ENCODE measurements around the gene NDUFV1. TPM values are rescaled to one million over a fixed set of nuclear protein-coding genes. Genes with fewer than 3 reads are reported as not detected.

NDUFV1 gene
- total and polyA plus RNA-seq, 9 of the 15 experiments (the other 6 are each of a cell fraction or from before 2014, with no cell fraction given) = 10.8 to 423 (median 209) TPM

GRCh38 chr11:67630228-67630942 lies 23.6 kb downstream of the NDUFV1 start (continued):
- TF ChIP-seq KDM5B (IDR thresholded peaks at IDR 0.05; ENCODE audit: insufficient replicate concordance, low read depth, low read length) (peak; percentile 64), E2F8 (IDR thresholded peaks at IDR 0.05; ENCODE audit: low read depth, partially characterized antibody) (peak; percentile 27), NCOA1 (IDR thresholded peaks at IDR 0.05; ENCODE audit: low read depth) (no peak; the same call in 1 of the 2 replicates), ATF4 (CRISPR knock-in tag; IDR thresholded peaks at IDR 0.05) (0 out of 2 replicates have a peak, but pooled peaks have one; percentile 32), ZBTB1 (CRISPR knock-in tag; IDR thresholded peaks at IDR 0.05; ENCODE audit: borderline replicate concordance, low read depth) (0 out of 2 replicates have a peak, but pooled peaks have one; percentile 21), CXXC5 (CRISPR knock-in tag; IDR thresholded peaks at IDR 0.05) (peak; percentile 84), RBBP5 (IDR thresholded peaks at IDR 0.05; ENCODE audit: borderline replicate concordance, insufficient read depth, low read length, poor library complexity, severe bottlenecking) (peak; percentile 57), ZC3H4 (CRISPR knock-in tag; IDR thresholded peaks at IDR 0.05; ENCODE audit: borderline replicate concordance) (no peak), REST (IDR thresholded peaks at IDR 0.05; ENCODE audit: borderline replicate concordance) (peak; percentile 67; the same call in 1 of the 2 replicates), REST (CRISPR knock-in tag; IDR thresholded peaks at IDR 0.05; ENCODE audit: low read depth) (no peak), ERF (CRISPR knock-in tag; IDR thresholded peaks at IDR 0.05) (peak; percentile 83; the same call in 1 of the 2 replicates), ZNF408 (CRISPR knock-in tag; IDR thresholded peaks at IDR 0.05; ENCODE audit: low read depth) (no peak), ARID1B (IDR thresholded peaks at IDR 0.05) (peak; percentile 43; the same call in 1 of the 2 replicates), TEAD1 (CRISPR knock-in tag; IDR thresholded peaks at IDR 0.05) (peak; percentile 2 to 24; a peak in 1 of 4 replicates), ARID2 (IDR thresholded peaks at IDR 0.05) (0 out of 2 replicates have a peak, but pooled peaks have one; percentile 19)
